A673 (cell line): ENCODE measurements around the gene TIMM13.
"Not testable (repeated sequence)": the region's sequence is repeated elsewhere in the genome, so short reads cannot be mapped to it uniquely, and the experiment has no call there.

Source experiments
- EZH2 ChIP-seq: fragments of 200-600 bp; sonication (generic); IDR thresholded peaks from 2 replicates; pipeline ENCODE4 v1.6.1; 2017; ENCODE audit warnings: borderline replicate concordance, low read depth, mild to moderate bottlenecking, mixed read lengths, antibody characterized with exemption, low read length; ENCODE audit not compliant: poor library complexity, severe bottlenecking
- TF ChIP-seq, protein P1 (sequence below): fragments of 300-800, 200-600 bp; sonication (generic); conservative IDR thresholded peaks from 2 replicates; pipeline ENCODE4 v1.5.1; 2017; ENCODE audit warnings: low read depth, mild to moderate bottlenecking, antibody characterized with exemption, low read length, moderate library complexity, mixed read lengths

- TF ChIP-seq, protein P1, sequence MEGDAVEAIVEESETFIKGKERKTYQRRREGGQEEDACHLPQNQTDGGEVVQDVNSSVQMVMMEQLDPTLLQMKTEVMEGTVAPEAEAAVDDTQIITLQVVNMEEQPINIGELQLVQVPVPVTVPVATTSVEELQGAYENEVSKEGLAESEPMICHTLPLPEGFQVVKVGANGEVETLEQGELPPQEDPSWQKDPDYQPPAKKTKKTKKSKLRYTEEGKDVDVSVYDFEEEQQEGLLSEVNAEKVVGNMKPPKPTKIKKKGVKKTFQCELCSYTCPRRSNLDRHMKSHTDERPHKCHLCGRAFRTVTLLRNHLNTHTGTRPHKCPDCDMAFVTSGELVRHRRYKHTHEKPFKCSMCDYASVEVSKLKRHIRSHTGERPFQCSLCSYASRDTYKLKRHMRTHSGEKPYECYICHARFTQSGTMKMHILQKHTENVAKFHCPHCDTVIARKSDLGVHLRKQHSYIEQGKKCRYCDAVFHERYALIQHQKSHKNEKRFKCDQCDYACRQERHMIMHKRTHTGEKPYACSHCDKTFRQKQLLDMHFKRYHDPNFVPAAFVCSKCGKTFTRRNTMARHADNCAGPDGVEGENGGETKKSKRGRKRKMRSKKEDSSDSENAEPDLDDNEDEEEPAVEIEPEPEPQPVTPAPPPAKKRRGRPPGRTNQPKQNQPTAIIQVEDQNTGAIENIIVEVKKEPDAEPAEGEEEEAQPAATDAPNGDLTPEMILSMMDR, result not testable (repeated sequence)
- not testable (repeated sequence) for TF ChIP-seq EZH2
Observed at GRCh38 chr19:2469915-2470200, 42.5 kb upstream of the TIMM13 start.
